ENCODE measurements around the gene ZFR2.

- TF ChIP-seq CTCF (IDR thresholded peaks at IDR 0.05) (no peak), SIN3A (IDR thresholded peaks at IDR 0.05; ENCODE audit: borderline replicate concordance, low read depth, low read length) (no peak), EP300 (IDR thresholded peaks at IDR 0.05; ENCODE audit: borderline replicate concordance in 1 of 2, low read depth in 1 of 2, low read length in 1 of 2) (no peak), MAX (IDR thresholded peaks at IDR 0.05; ENCODE audit: low read depth) (no peak)
These were observed 31.5 kb downstream of the ZFR2 start for GRCh38 chr19:3837332-3837731.
